Activated naive CD8-positive, alpha-beta T cell treated with anti-CD3 and anti-CD28 coated beads, Interleukin-2, amount 50 U/mL, for 24 hours (primary cell): ENCODE measurements around the gene DAB2IP.

Experiments used
- ATAC-seq: fragments of 150-1000 bp; cut with Tn5 transposase; one replicate; pipeline ENCODE4 v1.10.0; 2021
- DNase-seq: peaks from one replicate; pipeline ENCODE4 v3.0.0; 2021
- H3K27ac Mint-ChIP-seq: one replicate; pipeline ENCODE4 v1.8.0; 2021; ENCODE audit warnings: mild to moderate bottlenecking, mixed read lengths
- H3K27me3 Mint-ChIP-seq: one replicate; pipeline ENCODE4 v1.8.0; 2021; ENCODE audit warnings: mixed read lengths
- H3K36me3 Mint-ChIP-seq: one replicate; pipeline ENCODE4 v1.8.0; 2021; ENCODE audit warnings: low read depth, mixed read lengths
- H3K4me1 Mint-ChIP-seq: one replicate; pipeline ENCODE4 v1.8.0; 2021; ENCODE audit warnings: mixed read lengths
- H3K4me3 Mint-ChIP-seq: one replicate; pipeline ENCODE4 v1.8.0; 2021; ENCODE audit warnings: mild to moderate bottlenecking, moderate library complexity, mixed read lengths
- H3K9me3 Mint-ChIP-seq: one replicate; pipeline ENCODE4 v1.8.0; 2021; ENCODE audit warnings: mixed read lengths

Gene DAB2IP

GRCh38 chr9:121752929-121753328 is 101.5 kb downstream of the DAB2IP start:
- Mint-ChIP-seq H3K4me3 (no peak overlapping the region), H3K27me3 (no peaks in the 10 kb centered on the region), H3K9me3 (no peaks in the 10 kb centered on the region), H3K27ac (no peak overlapping the region), H3K4me1 (peaks cover 7% of the 10 kb centered on the region), H3K36me3 (no peaks in the 10 kb centered on the region)
- DNase-seq = no peak
- no peak for ATAC-seq

- no peaks in the 10 kb centered on the region for H3K27me3 Mint-ChIP-seq
- H3K4me1 Mint-ChIP-seq = no peaks in the 10 kb centered on the region
- H3K4me3 Mint-ChIP-seq = no peak overlapping the region
- H3K27ac Mint-ChIP-seq = no peak overlapping the region
- DNase-seq = no peak
- no peak for ATAC-seq
- H3K9me3 Mint-ChIP-seq = no peaks in the 10 kb centered on the region
- H3K36me3 Mint-ChIP-seq = no peaks in the 10 kb centered on the region
These were observed 102.6 kb downstream of the DAB2IP start for GRCh38 chr9:121753802-121754654.

GRCh38 chr9:121754655-121755436 is 103.4 kb downstream of the DAB2IP start:
- H3K36me3 Mint-ChIP-seq = no peaks in the 10 kb centered on the region
- DNase-seq (no peak), ATAC-seq (no peak)
- no peak overlapping the region for H3K4me3 Mint-ChIP-seq
- H3K27ac Mint-ChIP-seq = no peak overlapping the region
- no peaks in the 10 kb centered on the region for H3K27me3 Mint-ChIP-seq
- no peaks in the 10 kb centered on the region for H3K4me1 Mint-ChIP-seq
- H3K9me3 Mint-ChIP-seq = no peaks in the 10 kb centered on the region

GRCh38 chr9:121755581-121755980 is 104.1 kb downstream of the DAB2IP start:
- Mint-ChIP-seq H3K27me3 (no peaks in the 10 kb centered on the region), H3K27ac (no peak overlapping the region)

GRCh38 chr9:121756474-121757280 is 105.2 kb downstream of the DAB2IP start:
- no peaks in the 10 kb centered on the region for H3K36me3 Mint-ChIP-seq
- no peak overlapping the region for H3K4me3 Mint-ChIP-seq
- no peaks in the 10 kb centered on the region for H3K9me3 Mint-ChIP-seq
- no peak for DNase-seq
- ATAC-seq = no peak
- no peaks in the 10 kb centered on the region for H3K4me1 Mint-ChIP-seq
- no peak overlapping the region for H3K27ac Mint-ChIP-seq
- H3K27me3 Mint-ChIP-seq = no peaks in the 10 kb centered on the region

More at GRCh38 chr9:121755581-121755980, 104.1 kb downstream of the DAB2IP start:
- no peaks in the 10 kb centered on the region for H3K9me3 Mint-ChIP-seq
- H3K4me3 Mint-ChIP-seq = no peak overlapping the region
- no peaks in the 10 kb centered on the region for H3K4me1 Mint-ChIP-seq
- no peaks in the 10 kb centered on the region for H3K36me3 Mint-ChIP-seq
- ATAC-seq (no peak), DNase-seq (no peak)

- ATAC-seq (no peak), DNase-seq (no peak)
- no peak overlapping the region for H3K27ac Mint-ChIP-seq
- H3K4me1 Mint-ChIP-seq = no peaks in the 10 kb centered on the region
- H3K36me3 Mint-ChIP-seq = no peaks in the 10 kb centered on the region
- no peak overlapping the region for H3K4me3 Mint-ChIP-seq
- H3K27me3 Mint-ChIP-seq = no peaks in the 10 kb centered on the region
- H3K9me3 Mint-ChIP-seq = no peaks in the 10 kb centered on the region
These were observed 105.8 kb downstream of the DAB2IP start for GRCh38 chr9:121757281-121757585.

- DNase-seq = no peak
These were observed 107.3 kb downstream of the DAB2IP start for GRCh38 chr9:121758693-121759092.

GRCh38 chr9:121759996-121760395 is 108.6 kb downstream of the DAB2IP start:
- Mint-ChIP-seq H3K9me3 (no peaks in the 10 kb centered on the region), H3K27ac (no peak overlapping the region), H3K4me1 (no peaks in the 10 kb centered on the region), H3K27me3 (no peaks in the 10 kb centered on the region), H3K4me3 (no peak overlapping the region), H3K36me3 (no peaks in the 10 kb centered on the region)
- ATAC-seq = no peak
- no peak for DNase-seq

More at GRCh38 chr9:121758693-121759092, 107.3 kb downstream of the DAB2IP start:
- no peaks in the 10 kb centered on the region for H3K9me3 Mint-ChIP-seq
- no peak overlapping the region for H3K27ac Mint-ChIP-seq
- ATAC-seq = no peak
- H3K4me1 Mint-ChIP-seq = no peaks in the 10 kb centered on the region
- no peaks in the 10 kb centered on the region for H3K36me3 Mint-ChIP-seq
- H3K4me3 Mint-ChIP-seq = no peak overlapping the region
- H3K27me3 Mint-ChIP-seq = no peaks in the 10 kb centered on the region

GRCh38 chr9:121760571-121760970 is 109.1 kb downstream of the DAB2IP start:
- ATAC-seq (no peak), DNase-seq (no peak)
- Mint-ChIP-seq H3K4me3 (no peak overlapping the region), H3K4me1 (no peaks in the 10 kb centered on the region), H3K27me3 (no peaks in the 10 kb centered on the region), H3K27ac (no peak overlapping the region), H3K9me3 (no peaks in the 10 kb centered on the region), H3K36me3 (no peaks in the 10 kb centered on the region)

- H3K27ac Mint-ChIP-seq = no peak overlapping the region
These were observed 111.7 kb downstream of the DAB2IP start for GRCh38 chr9:121763131-121763530.

GRCh38 chr9:121763561-121764370 is 112.3 kb downstream of the DAB2IP start:
- Mint-ChIP-seq H3K27me3 (no peaks in the 10 kb centered on the region), H3K4me1 (no peaks in the 10 kb centered on the region), H3K27ac (no peak overlapping the region), H3K36me3 (no peaks in the 10 kb centered on the region), H3K9me3 (no peaks in the 10 kb centered on the region), H3K4me3 (no peak overlapping the region)
- DNase-seq (no peak), ATAC-seq (no peak)

More at GRCh38 chr9:121763131-121763530, 111.7 kb downstream of the DAB2IP start:
- no peaks in the 10 kb centered on the region for H3K27me3 Mint-ChIP-seq
- H3K4me3 Mint-ChIP-seq = no peak overlapping the region
- H3K36me3 Mint-ChIP-seq = no peaks in the 10 kb centered on the region
- no peaks in the 10 kb centered on the region for H3K9me3 Mint-ChIP-seq
- DNase-seq (no peak), ATAC-seq (no peak)
- no peaks in the 10 kb centered on the region for H3K4me1 Mint-ChIP-seq

GRCh38 chr9:121764371-121764730 is 112.9 kb downstream of the DAB2IP start:
- H3K4me1 Mint-ChIP-seq = no peaks in the 10 kb centered on the region
- H3K4me3 Mint-ChIP-seq = no peak overlapping the region
- ATAC-seq = no peak
- H3K9me3 Mint-ChIP-seq = no peaks in the 10 kb centered on the region
- no peak overlapping the region for H3K27ac Mint-ChIP-seq
- no peaks in the 10 kb centered on the region for H3K36me3 Mint-ChIP-seq
- DNase-seq = no peak
- no peaks in the 10 kb centered on the region for H3K27me3 Mint-ChIP-seq

GRCh38 chr9:121765021-121765950 is 113.9 kb downstream of the DAB2IP start:
- no peak for DNase-seq
- Mint-ChIP-seq H3K36me3 (no peaks in the 10 kb centered on the region), H3K4me3 (no peak overlapping the region), H3K9me3 (no peaks in the 10 kb centered on the region), H3K27ac (no peak overlapping the region), H3K27me3 (no peaks in the 10 kb centered on the region), H3K4me1 (no peaks in the 10 kb centered on the region)
- ATAC-seq = no peak
